ENCODE measurements around the gene AK9.

AK9 gene

GRCh38 chr6:109455437-109456110, 235.4 kb downstream of the AK9 start, which contains the start of gene MICAL1:
Gene MICAL1 (minus strand): TSS chr6:109455772. CDS start chr6:109454196, 1,576 bp downstream.
- peak; percentile 85 for ATAC-seq
- no peak for TF ChIP-seq CSDC2 (CRISPR knock-in tag; IDR thresholded peaks at IDR 0.05)
- TF ChIP-seq ZNF8 (CRISPR knock-in tag; IDR thresholded peaks at IDR 0.05), result no peak
- TF ChIP-seq ZNF565 (CRISPR knock-in tag; conservative IDR thresholded peaks at IDR 0.05; ENCODE audit: low read depth), result no peak
- no peak for TF ChIP-seq TSHZ2 (CRISPR knock-in tag; IDR thresholded peaks at IDR 0.05)
- no peak for TF ChIP-seq BACH2 (CRISPR knock-in tag; IDR thresholded peaks at IDR 0.05; ENCODE audit: borderline replicate concordance)
- no peak for TF ChIP-seq TOX (CRISPR knock-in tag; IDR thresholded peaks at IDR 0.05; ENCODE audit: borderline replicate concordance)
- no peak for TF ChIP-seq ISL1 (CRISPR knock-in tag; IDR thresholded peaks at IDR 0.05)
- no peak for TF ChIP-seq POU6F1 (CRISPR knock-in tag; IDR thresholded peaks at IDR 0.05; ENCODE audit: borderline replicate concordance, low read depth)
- TF ChIP-seq ZC3H10 (CRISPR knock-in tag; IDR thresholded peaks at IDR 0.05), result no peak
- no peak for TF ChIP-seq ZFP3 (CRISPR knock-in tag; IDR thresholded peaks at IDR 0.05)
- TF ChIP-seq CREB5 (CRISPR knock-in tag; IDR thresholded peaks at IDR 0.05; ENCODE audit: low read depth), result no peak
- TF ChIP-seq RARB (CRISPR knock-in tag; IDR thresholded peaks at IDR 0.05), result no peak
- TF ChIP-seq GLIS3 (CRISPR knock-in tag; IDR thresholded peaks at IDR 0.05), result no peak
- TF ChIP-seq OSR1 (CRISPR knock-in tag; IDR thresholded peaks at IDR 0.05), result no peak
- no peak for TF ChIP-seq ARNTL (CRISPR knock-in tag; IDR thresholded peaks at IDR 0.05; ENCODE audit: borderline replicate concordance, low read depth)

- ATAC-seq, result peak; percentile 45
- TF ChIP-seq ARNTL (CRISPR knock-in tag; IDR thresholded peaks at IDR 0.05; ENCODE audit: borderline replicate concordance, low read depth) (no peak), ISL1 (CRISPR knock-in tag; IDR thresholded peaks at IDR 0.05) (no peak), ZFP3 (CRISPR knock-in tag; IDR thresholded peaks at IDR 0.05) (no peak), ZC3H10 (CRISPR knock-in tag; IDR thresholded peaks at IDR 0.05) (no peak), RARB (CRISPR knock-in tag; IDR thresholded peaks at IDR 0.05) (no peak), PPARA (CRISPR knock-in tag; IDR thresholded peaks at IDR 0.05; ENCODE audit: borderline replicate concordance) (no peak), OSR1 (CRISPR knock-in tag; IDR thresholded peaks at IDR 0.05) (no peak), CSDC2 (CRISPR knock-in tag; IDR thresholded peaks at IDR 0.05) (no peak), ZNF565 (CRISPR knock-in tag; conservative IDR thresholded peaks at IDR 0.05; ENCODE audit: low read depth) (no peak), SNAI2 (CRISPR knock-in tag; IDR thresholded peaks at IDR 0.05) (no peak), ZFP30 (CRISPR knock-in tag; IDR thresholded peaks at IDR 0.05) (no peak), PATZ1 (CRISPR knock-in tag; IDR thresholded peaks at IDR 0.05; ENCODE audit: borderline replicate concordance) (no peak), CSRNP3 (CRISPR knock-in tag; IDR thresholded peaks at IDR 0.05) (no peak), BACH2 (CRISPR knock-in tag; IDR thresholded peaks at IDR 0.05; ENCODE audit: borderline replicate concordance) (no peak), TCF4 (CRISPR knock-in tag; IDR thresholded peaks at IDR 0.05; ENCODE audit: borderline replicate concordance) (no peak), POU6F1 (CRISPR knock-in tag; IDR thresholded peaks at IDR 0.05; ENCODE audit: borderline replicate concordance, low read depth) (no peak), ZNF70 (CRISPR knock-in tag; IDR thresholded peaks at IDR 0.05) (no peak)
Measured at GRCh38 chr6:109454496-109455436, 236.2 kb downstream of the AK9 start.

Data from SK-N-SH treated with all-trans-retinoic acid at 6 μM for 48 hours (cell line).